Memory B cell (primary cell): Measurements from ENCODE around the gene MRPL53.
A peak's percentile ranks its signal among the peaks of the same experiment; 100 is the strongest.

Source experiments
- ATAC-seq: fragments of 150-1000 bp; cut with Tn5 transposase; 2 replicates; pipeline ENCODE4 v1.10.0; 2021; ENCODE audit warnings: low read depth, mild to moderate bottlenecking, moderate library complexity
- DNase-seq, 2 donors: peaks; one replicate each; pipeline ENCODE4 v3.0.0; 2022; ENCODE audit warnings: low spot score in 2 of 2
- H3K27ac Mint-ChIP-seq: one replicate; pipeline ENCODE4 v1.8.0; 2022; ENCODE audit warnings: mild to moderate bottlenecking, moderate library complexity, mixed read lengths
- H3K27me3 Mint-ChIP-seq: one replicate; pipeline ENCODE4 v1.8.0; 2022; ENCODE audit warnings: mixed read lengths
- H3K36me3 Mint-ChIP-seq: one replicate; pipeline ENCODE4 v1.8.0; 2022; ENCODE audit warnings: mild to moderate bottlenecking, mixed read lengths
- H3K4me1 Mint-ChIP-seq: one replicate; pipeline ENCODE4 v1.8.0; 2022; ENCODE audit warnings: mixed read lengths
- H3K4me3 Mint-ChIP-seq: one replicate; pipeline ENCODE4 v1.8.0; 2022; ENCODE audit warnings: mild to moderate bottlenecking, moderate library complexity, mixed read lengths
- H3K9me3 Mint-ChIP-seq: one replicate; pipeline ENCODE4 v1.8.0; 2022; ENCODE audit warnings: mixed read lengths

MRPL53 gene

DNA sequence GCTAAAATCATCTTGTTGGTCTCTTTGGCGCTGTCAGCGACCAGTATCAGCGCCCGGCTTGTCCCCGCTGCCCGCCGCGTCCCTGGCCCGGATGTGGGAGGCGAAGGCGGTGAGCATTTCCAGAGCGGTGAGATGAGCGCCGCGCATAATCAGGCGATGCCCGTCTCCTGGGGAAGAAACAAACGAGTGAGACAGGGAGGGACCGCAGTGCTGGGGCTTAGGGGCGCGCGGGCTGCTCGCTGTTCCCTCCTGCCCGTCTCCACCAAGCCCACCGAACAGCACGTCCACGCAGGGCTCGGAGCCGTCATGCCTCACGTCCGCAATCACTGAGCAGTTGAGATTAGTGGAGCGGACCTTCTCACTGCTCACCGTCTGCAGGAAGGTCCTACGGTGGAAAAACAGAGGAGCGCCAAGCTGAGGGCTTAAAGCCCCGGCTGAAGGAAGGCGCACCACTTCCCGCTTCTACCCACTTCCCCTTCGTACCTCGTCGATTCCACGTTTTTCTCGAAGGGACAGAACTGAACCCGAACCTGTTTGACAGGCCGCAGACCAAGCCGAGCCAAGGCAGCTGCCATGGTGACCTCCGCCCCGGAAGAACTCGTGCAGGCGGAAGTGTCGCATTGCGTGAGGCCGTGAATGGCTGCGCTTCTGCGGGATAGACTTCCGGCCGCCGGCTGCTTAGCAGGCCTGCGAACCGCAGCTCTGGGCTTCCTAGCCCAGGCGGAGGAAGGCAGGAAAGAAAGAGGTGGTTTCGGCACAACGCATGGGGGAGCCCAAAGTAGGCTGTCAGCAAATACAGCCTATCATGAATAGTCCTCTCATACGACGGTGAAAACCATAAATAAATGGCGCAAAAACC, at the start of gene MRPL53:
Gene MRPL53, minus strand, starts transcription at position 595 of the 859 bp plus-strand sequence. Its CDS starts 20 bp downstream, at position 575.
- no peaks in the 10 kb centered on the region for H3K9me3 Mint-ChIP-seq
- H3K27me3 Mint-ChIP-seq, result no peaks in the 10 kb centered on the region
- ATAC-seq (peak; percentile 96), DNase-seq (peak; percentile 95 to 98)
- H3K27ac Mint-ChIP-seq, result peak within 1 kb of the TSS; percentile 97
- H3K4me3 Mint-ChIP-seq, result peak within 1 kb of the TSS; percentile 96
- peaks cover 13% of the 10 kb centered on the region for H3K4me1 Mint-ChIP-seq
- H3K36me3 Mint-ChIP-seq, result peaks cover 7% of the 10 kb centered on the region

- H3K4me3 Mint-ChIP-seq, result peak overlapping the region; percentile 71
- DNase-seq, result no peak
- peaks cover 37% of the 10 kb centered on the region for H3K27me3 Mint-ChIP-seq
- peaks cover 12% of the 10 kb centered on the region for H3K4me1 Mint-ChIP-seq
- H3K9me3 Mint-ChIP-seq, result no peaks in the 10 kb centered on the region
- H3K36me3 Mint-ChIP-seq, result no peaks in the 10 kb centered on the region
- no peak for ATAC-seq
- H3K27ac Mint-ChIP-seq, result peak overlapping the region; percentile 17
Observed at GRCh38 chr2:74516650-74517049, 44.2 kb upstream of the MRPL53 start.

- peaks cover 12% of the 10 kb centered on the region for H3K4me1 Mint-ChIP-seq
- peak overlapping the region; percentile 17 for H3K27ac Mint-ChIP-seq
- DNase-seq (peak; percentile 71 to 73), ATAC-seq (peak; percentile 83)
- H3K36me3 Mint-ChIP-seq, result no peaks in the 10 kb centered on the region
- no peaks in the 10 kb centered on the region for H3K9me3 Mint-ChIP-seq
- H3K27me3 Mint-ChIP-seq, result peaks cover 37% of the 10 kb centered on the region
- peak overlapping the region; percentile 71 for H3K4me3 Mint-ChIP-seq
Observed at GRCh38 chr2:74515981-74516633, 43.6 kb upstream of the MRPL53 start.

DNA sequence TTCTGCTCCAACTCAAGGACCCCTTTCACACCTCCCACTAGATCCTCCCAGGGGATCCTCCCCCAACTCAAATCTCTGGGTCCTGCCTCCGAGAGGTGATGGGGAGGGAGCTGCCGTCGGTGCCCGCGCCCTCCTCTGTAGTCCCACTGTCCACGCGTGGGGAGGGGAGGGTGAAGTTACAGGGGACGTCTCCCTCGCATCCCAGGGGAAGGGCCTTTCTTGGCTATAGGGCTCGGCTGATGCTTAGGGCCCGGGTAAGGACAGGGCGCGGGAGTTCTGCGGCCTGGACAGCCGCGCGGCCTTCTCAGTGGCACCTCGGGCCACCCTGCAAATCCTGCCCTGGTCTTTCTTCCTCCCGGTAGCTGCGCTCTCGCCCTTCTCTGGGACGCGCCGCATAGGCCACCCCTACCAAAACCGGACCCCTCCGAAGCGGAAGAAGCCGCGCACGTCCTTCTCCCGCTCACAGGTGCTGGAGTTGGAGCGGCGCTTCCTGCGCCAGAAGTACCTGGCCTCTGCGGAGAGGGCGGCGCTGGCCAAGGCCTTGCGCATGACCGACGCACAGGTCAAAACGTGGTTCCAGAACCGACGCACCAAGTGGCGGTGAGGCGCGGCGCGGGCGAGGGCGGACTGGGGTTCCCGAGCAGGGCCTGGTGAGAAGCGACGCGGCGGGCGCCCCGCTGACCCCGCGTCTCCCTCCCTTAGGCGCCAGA, 42.9 kb upstream of the MRPL53 start:
- ATAC-seq (peak; percentile 11), DNase-seq (peak in 1 of 2 donors; percentile 41)
- Mint-ChIP-seq H3K4me1 (peaks cover 12% of the 10 kb centered on the region), H3K27ac (no peak overlapping the region), H3K36me3 (no peaks in the 10 kb centered on the region), H3K9me3 (no peaks in the 10 kb centered on the region), H3K4me3 (peak overlapping the region; percentile 78), H3K27me3 (peaks cover 36% of the 10 kb centered on the region)

DNA sequence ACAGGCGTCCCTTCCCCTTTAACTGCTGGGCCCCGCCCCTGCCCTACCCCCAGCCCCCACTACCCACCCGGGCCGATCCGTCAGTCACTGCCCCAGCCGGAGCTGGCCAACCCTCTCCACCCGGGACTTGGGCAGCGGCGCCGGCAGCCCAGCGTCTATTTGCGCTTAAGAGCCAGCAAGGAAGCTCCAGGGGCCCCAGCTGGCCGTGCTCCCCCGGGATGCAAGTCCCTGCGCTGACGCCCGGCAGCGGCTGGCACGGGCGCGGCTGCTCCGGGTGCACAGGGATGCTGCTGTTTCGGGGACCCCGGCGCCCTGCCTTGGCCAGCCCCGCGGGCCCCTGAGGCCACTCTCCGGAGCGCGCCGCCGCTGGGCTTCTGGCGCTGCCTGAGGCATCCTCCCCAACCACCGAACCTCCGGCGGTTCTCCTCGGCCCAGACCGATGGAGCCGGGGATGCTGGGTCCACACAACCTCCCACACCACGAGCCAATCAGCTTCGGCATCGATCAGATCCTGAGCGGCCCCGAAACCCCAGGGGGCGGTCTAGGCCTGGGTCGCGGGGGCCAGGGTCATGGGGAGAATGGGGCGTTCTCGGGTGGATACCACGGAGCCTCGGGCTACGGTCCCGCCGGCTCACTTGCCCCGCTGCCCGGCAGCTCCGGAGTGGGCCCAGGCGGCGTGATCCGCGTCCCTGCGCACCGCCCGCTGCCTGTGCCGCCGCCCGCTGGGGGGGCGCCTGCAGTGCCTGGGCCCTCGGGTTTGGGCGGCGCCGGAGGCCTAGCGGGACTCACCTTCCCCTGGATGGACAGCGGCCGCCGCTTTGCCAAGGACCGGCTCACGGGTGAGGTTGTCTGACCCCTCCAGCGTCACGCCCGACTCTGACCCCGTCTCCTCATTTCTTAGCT, 42.1 kb upstream of the MRPL53 start, which contains the start of gene TLX2:
Gene TLX2, plus strand, starts transcription at position 83 of the 903 bp plus-strand sequence. Its CDS starts 357 bp downstream, at position 440.
- peaks cover 30% of the 10 kb centered on the region for H3K27me3 Mint-ChIP-seq
- no peaks in the 10 kb centered on the region for H3K9me3 Mint-ChIP-seq
- peak within 1 kb of the TSS; percentile 78 for H3K4me3 Mint-ChIP-seq
- H3K27ac Mint-ChIP-seq, result no peak within 1 kb of the TSS
- DNase-seq, result peak; percentile 26 to 44
- H3K4me1 Mint-ChIP-seq, result peaks cover 12% of the 10 kb centered on the region
- no peaks in the 10 kb centered on the region for H3K36me3 Mint-ChIP-seq
- ATAC-seq, result peak; percentile 18

DNA sequence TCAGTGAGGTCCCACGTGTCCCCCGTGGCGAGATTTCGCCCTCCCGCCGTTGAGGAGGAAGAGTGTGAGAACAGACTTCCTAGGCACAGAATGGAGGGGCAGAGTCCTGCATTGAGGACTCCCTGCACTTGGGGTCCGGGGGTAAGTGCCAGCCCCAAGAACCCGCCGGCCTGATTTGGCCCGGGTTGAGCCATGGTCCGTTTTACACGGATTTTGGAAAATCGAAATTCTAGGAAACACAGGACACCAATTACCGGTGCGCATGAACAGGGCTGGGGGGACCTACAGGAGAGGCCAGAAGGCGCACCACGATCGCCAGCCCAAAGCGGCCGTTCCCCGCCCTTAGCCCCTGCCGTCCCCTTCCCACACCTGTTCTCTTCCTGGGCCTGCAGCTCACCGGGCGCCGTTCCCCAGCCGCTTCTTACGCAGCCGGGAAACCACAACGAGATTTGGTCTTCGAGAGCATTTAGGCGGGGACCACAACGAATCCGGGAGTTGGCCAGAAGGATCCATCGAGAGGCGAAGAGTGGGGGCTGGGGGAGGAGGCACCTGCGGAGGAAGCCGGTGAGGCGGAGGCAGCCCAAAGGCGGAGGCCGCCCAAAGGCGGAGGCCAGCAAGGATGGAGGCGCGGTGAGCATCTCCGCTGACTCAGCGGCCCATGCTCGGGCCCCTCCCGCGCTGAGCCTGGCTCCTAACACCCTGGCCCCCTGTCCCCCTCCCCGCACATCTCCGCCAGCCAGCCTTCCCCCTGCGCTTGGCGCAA, 41.3 kb upstream of the MRPL53 start:
- Mint-ChIP-seq H3K27ac (no peak overlapping the region), H3K9me3 (no peaks in the 10 kb centered on the region), H3K4me1 (peaks cover 12% of the 10 kb centered on the region), H3K27me3 (peaks cover 26% of the 10 kb centered on the region), H3K4me3 (peak overlapping the region; percentile 25), H3K36me3 (no peaks in the 10 kb centered on the region)
- ATAC-seq (no peak), DNase-seq (peak; percentile 20 to 35)

GRCh38 chr2:74512744-74513604, 40.5 kb upstream of the MRPL53 start:
- H3K27me3 Mint-ChIP-seq, result peaks cover 20% of the 10 kb centered on the region
- no peak for ATAC-seq
- DNase-seq, result peak in 1 of 2 donors; percentile 27
- no peak overlapping the region for H3K4me3 Mint-ChIP-seq
- H3K4me1 Mint-ChIP-seq, result peaks cover 18% of the 10 kb centered on the region
- no peaks in the 10 kb centered on the region for H3K36me3 Mint-ChIP-seq
- H3K27ac Mint-ChIP-seq, result no peak overlapping the region
- no peaks in the 10 kb centered on the region for H3K9me3 Mint-ChIP-seq

- Mint-ChIP-seq H3K9me3 (no peaks in the 10 kb centered on the region), H3K4me1 (peaks cover 17% of the 10 kb centered on the region), H3K27me3 (peaks cover 8% of the 10 kb centered on the region), H3K27ac (no peak overlapping the region), H3K36me3 (peaks cover 4% of the 10 kb centered on the region), H3K4me3 (no peak overlapping the region)
- no peak for ATAC-seq
- DNase-seq, result no peak
Observed at GRCh38 chr2:74511104-74511989, 38.9 kb upstream of the MRPL53 start.

- Mint-ChIP-seq H3K27ac (no peak overlapping the region), H3K36me3 (peaks cover 10% of the 10 kb centered on the region), H3K4me1 (peaks cover 19% of the 10 kb centered on the region), H3K9me3 (no peaks in the 10 kb centered on the region), H3K27me3 (peaks cover 7% of the 10 kb centered on the region), H3K4me3 (no peak overlapping the region)
- DNase-seq (no peak), ATAC-seq (no peak)
Observed at GRCh38 chr2:74510272-74510671, 37.8 kb upstream of the MRPL53 start.

- Mint-ChIP-seq H3K4me1 (peaks cover 24% of the 10 kb centered on the region), H3K9me3 (no peaks in the 10 kb centered on the region), H3K27me3 (peaks cover 8% of the 10 kb centered on the region), H3K36me3 (peaks cover 20% of the 10 kb centered on the region), H3K27ac (peak overlapping the region; percentile 96), H3K4me3 (peak overlapping the region; percentile 90)
- peak in 1 of 2 donors; percentile 28 for DNase-seq
- peak; percentile 6 for ATAC-seq
Observed at GRCh38 chr2:74507926-74508520, 35.5 kb upstream of the MRPL53 start.
